Measurements from ENCODE around the gene EBI3. TPM values are rescaled to one million over a fixed set of nuclear protein-coding genes. Genes with fewer than 3 reads are reported as not detected.

Gene EBI3
- total and polyA plus RNA-seq, 2 of the 8 experiments (the other 6 are each of a cell fraction or from before 2014, with no cell fraction given): 0.99 to 8.4 TPM

- ChIA-PET POLR2A (ENCODE audit: partially characterized antibody) (no interaction called here), CTCF (ENCODE audit: partially characterized antibody) (interaction anchor here (1.4 to 2.3 kb wide), 2 partner anchors 21 to 29 kb away, joined by 3 to 6 read pairs; no protein-coding TSS in a partner anchor)
- Histone ChIP-seq H3K4me1 (replicated peaks in 1 of 4; ENCODE audit: control insufficient read depth in 3 of 4, insufficient read depth in 4 of 4, low read length in 3 of 4) (no peaks in the 10 kb centered on the region; a peak in 1 of 7 replicates), H3K56ac (replicated peaks; ENCODE audit: insufficient read length, low read depth, low read length) (no peak overlapping the region), H3K4me2 (ENCODE audit: insufficient read depth in 1 of 2, low read depth in 2 of 2, low read length in 2 of 2) (no peak overlapping the region), H4K5ac (ENCODE audit: insufficient read length, low read depth, low read length) (no peak overlapping the region), H3K36me3 (ENCODE audit: control insufficient read depth in 2 of 4, insufficient read depth in 4 of 4, low read length in 3 of 4) (peaks cover 0 to 4% (median 0%) of the 10 kb centered on the region in 4 experiments; a peak in 1 of 8 replicates), H2BK5ac (ENCODE audit: low read depth, low read length) (no peak overlapping the region), H4K20me1 (replicated peaks in 1 of 2; ENCODE audit: control insufficient read depth in 1 of 2, insufficient read depth in 2 of 2, low read length in 2 of 2) (peaks cover 0 to 2% of the 10 kb centered on the region in 2 experiments), H3K9ac (replicated peaks in 1 of 4; ENCODE audit: extremely low read depth in 1 of 4, low read depth in 3 of 4, low read length in 3 of 4) (no peak overlapping the region), H2BK120ac (replicated peaks; ENCODE audit: low read depth, low read length) (no peak overlapping the region), H2BK20ac (ENCODE audit: low read length) (no peak overlapping the region), H3K27ac (ENCODE audit: low read depth, low read length) (no peak overlapping the region), H2AFZ (ENCODE audit: low read length) (no peak overlapping the region), H2BK12ac (ENCODE audit: low read depth, low read length) (no peak overlapping the region), H3K18ac (ENCODE audit: extremely low read depth, low read length) (no peak overlapping the region), H4K8ac (ENCODE audit: extremely low read depth, insufficient read depth, low read length) (no peak overlapping the region), H2BK15ac (ENCODE audit: low read length) (no peak overlapping the region), H3K4ac (replicated peaks; ENCODE audit: insufficient read length, low read depth, low read length) (no peak overlapping the region), H3K79me2 (ENCODE audit: control insufficient read depth in 1 of 2, insufficient read depth in 2 of 2, low read length in 2 of 2) (no peaks in the 10 kb centered on the region), H2AK5ac (ENCODE audit: low read depth, low read length) (no peak overlapping the region), H3K14ac (ENCODE audit: insufficient read length) (no peak overlapping the region), H3K9me3 (ENCODE audit: insufficient read depth in 2 of 2, low read depth in 1 of 2, low read length in 1 of 2) (peaks cover 0 to 2% of the 10 kb centered on the region in 2 experiments; a peak in 1 of 4 replicates), H3K79me1 (ENCODE audit: low read depth, low read length) (no peaks in the 10 kb centered on the region), H3K23ac (ENCODE audit: insufficient read length) (no peak overlapping the region), H3K23me2 (ENCODE audit: low read depth, low read length) (no peaks in the 10 kb centered on the region), H3K4me3 (ENCODE audit: extremely low read depth in 1 of 4, insufficient read depth in 2 of 4, low read depth in 3 of 4, low read length in 4 of 4) (no peak overlapping the region), H3K27me3 (replicated peaks in 1 of 4; ENCODE audit: control insufficient read depth in 3 of 4, extremely low read depth in 1 of 4, insufficient read depth in 3 of 4, low read length in 3 of 4) (no peaks in the 10 kb centered on the region), H4K91ac (replicated peaks; ENCODE audit: insufficient read length, low read length) (no peak overlapping the region)
- 89% methylated on average over 1 of the region's 3 CpGs; no CpG with 5 or more reads in 1 of the 2 experiments for WGBS, 2 experiments (ENCODE audit: extremely low coverage in 1 of 2, insufficient coverage in 1 of 2, insufficient read length in 1 of 2, insufficient replicate concordance in 2 of 2, low coverage in 1 of 2, low lambda C conversion rate in 2 of 2, missing lambda C conversion rate in 1 of 2)
- FAIRE-seq (no peak), DNase-seq (ENCODE audit: low read depth in 1 of 2, low spot score in 2 of 2) (no peak)
- no peak for TF ChIP-seq SP4 (IDR thresholded peaks at IDR 0.05; ENCODE audit: low read length)
- no peak for TF ChIP-seq RNF2 (IDR thresholded peaks at IDR 0.05; ENCODE audit: borderline replicate concordance, low read depth, low read length, missing control alignments, poor library complexity, severe bottlenecking)
- no peak for TF ChIP-seq CHD2 (IDR thresholded peaks at IDR 0.05; ENCODE audit: low read length)
- TF ChIP-seq MAFK (IDR thresholded peaks at IDR 0.05; ENCODE audit: low read depth, low read length): no peak
- TF ChIP-seq ZNF274 (IDR thresholded peaks at IDR 0.05; ENCODE audit: borderline replicate concordance, extremely low read depth, low read length): no peak
- TF ChIP-seq TAF7 (optimal IDR thresholded peaks at IDR 0.05; ENCODE audit: borderline replicate concordance, low read depth, low read length): no peak
- no peak for TF ChIP-seq USF2 (IDR thresholded peaks at IDR 0.05; ENCODE audit: low read length)
- TF ChIP-seq PHF8 (conservative IDR thresholded peaks at IDR 0.05; ENCODE audit: low read depth, low read length): no peak
- no peak for TF ChIP-seq CTCF (IDR thresholded peaks at IDR 0.05; ENCODE audit: control extremely low read depth in 1 of 3, insufficient read depth in 1 of 3, low read depth in 1 of 3, low read length in 3 of 3)
- TF ChIP-seq SAP30 (IDR thresholded peaks at IDR 0.05; ENCODE audit: insufficient read depth, insufficient replicate concordance, low read length): no peak
These were observed 16.2 kb upstream of the EBI3 start for GRCh38 chr19:4213116-4213515.

Measured in H1 (cell line).